NCI-H2196 treated with DMSO at 0.1 percent for 48 hours (cell line): ENCODE data around the gene MAP3K10.
"Not testable (repeated sequence)": the region's sequence is repeated elsewhere in the genome, so short reads cannot be mapped to it uniquely, and the experiment has no call there.

Experiments used
- DNase-seq: peaks from one replicate; lab custom pipeline; 2025; ENCODE audit not compliant: unreplicated experiment; lab: John Stamatoyannopoulos, UW

Gene MAP3K10

DNA sequence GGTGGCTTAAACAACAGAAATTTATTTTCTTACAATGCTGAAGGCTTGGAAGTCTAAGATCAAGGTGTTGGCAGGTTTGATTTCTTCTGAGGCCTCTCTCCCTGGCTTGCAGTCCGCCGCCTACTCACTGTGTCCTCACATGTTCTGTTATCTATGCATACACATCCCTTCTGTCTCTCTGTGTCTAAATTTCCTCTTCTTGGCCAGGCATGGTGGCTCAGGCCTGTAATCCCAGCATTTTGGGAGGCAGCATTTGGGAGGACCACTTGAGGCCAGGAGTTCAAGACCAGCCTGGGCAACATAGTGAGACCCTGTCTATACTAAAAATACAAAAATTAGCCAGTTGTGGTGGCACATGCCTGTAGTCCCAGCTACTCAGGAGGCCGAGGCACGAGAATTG, 19.9 kb upstream of the MAP3K10 start:
- DNase-seq, result not testable (repeated sequence)

DNA sequence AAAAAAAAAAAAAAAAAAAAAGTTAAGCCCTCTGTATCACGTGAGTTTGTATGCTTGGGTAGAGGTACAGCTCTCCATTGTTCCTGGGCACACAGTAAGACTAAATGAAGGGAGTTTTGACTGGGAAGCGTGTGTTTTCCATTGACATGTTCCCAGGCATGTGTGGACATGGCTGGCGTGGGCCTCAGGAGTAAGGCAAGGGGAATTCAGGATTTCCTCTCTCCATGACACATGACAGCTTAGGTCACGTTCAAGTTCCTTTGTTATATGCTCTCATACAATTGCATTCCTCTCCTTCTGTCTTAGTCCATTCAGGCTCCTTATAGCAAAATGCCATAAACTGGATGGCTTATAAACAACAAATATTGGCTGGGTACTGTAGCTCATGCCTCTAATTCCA, 17.1 kb upstream of the MAP3K10 start:
- no peak for DNase-seq

DNA sequence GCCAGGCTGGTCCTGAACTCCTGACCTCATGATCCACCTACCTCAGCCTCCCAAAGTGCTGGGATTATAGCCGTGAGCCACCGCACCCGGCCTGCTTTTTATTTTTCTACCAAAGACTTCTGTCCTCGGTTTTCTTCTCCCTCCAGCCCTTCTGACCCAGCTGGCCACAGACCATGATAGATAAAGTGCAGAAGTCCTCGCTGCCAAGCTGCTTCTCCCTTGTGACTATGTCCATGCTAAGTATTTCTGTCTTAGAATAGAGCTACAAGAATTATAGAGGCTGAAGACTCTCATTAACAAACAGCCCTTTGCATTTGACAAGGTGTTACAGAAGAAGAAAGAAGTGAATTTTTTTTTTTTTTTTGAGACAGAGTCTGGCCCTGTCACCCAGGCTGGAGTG, 15.4 kb upstream of the MAP3K10 start:
- DNase-seq, result no peak

DNA sequence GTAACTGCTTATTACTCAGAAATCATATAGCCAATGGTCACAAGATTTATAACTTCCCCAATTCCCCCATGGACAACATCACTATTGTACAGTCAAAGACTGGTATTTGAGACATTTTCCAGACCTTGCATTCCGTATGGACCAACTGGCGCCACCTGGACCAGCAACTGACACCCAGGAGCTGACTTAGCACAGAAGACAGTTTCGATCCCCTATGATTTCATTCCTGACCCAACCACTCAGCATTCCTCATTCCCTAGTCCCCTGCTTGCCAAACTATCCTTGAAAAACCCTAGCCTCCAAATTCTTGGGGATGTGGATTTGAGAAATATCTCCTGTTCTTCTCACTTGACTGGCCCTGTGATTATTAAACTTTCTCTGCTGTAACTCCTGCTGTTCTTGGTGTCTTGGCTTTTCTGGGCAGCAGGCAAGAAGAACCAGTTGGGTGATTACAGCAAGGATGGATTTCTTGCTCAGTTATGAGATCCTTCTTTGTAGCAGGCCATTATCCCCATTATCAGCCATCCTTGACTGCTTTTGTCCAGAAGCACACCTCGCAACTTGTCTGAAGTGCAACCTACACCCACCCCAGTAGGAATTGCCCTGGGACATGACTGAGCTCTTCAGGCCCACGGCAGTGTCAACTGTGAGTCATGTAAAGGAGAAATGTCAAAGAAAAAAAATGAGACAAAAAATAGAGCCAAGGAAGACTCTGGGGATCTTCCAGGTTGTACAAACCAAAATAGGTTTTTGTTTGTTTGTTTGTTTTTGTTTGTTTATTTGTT, 13.7 kb upstream of the MAP3K10 start:
- DNase-seq, result no peak

DNA sequence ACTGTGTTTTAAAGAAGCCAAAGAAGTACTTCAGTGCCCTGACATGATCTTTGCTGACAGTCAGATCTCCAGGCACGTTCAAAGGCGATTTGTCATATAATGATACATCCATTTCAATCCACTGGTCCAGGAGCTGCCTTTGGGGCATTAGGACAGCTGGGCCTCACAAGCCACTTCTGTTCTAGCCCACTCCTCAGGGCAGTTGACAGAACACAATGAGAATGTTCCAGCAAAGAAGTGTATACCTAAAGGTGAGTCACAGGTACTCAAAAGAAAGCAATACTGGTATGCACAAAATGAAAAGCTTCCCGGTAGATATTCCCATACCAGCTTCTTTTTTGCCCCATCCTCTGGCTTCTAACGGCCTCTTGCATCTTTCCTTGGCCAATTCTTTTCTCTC, 12.5 kb upstream of the MAP3K10 start:
- DNase-seq, result no peak

DNA sequence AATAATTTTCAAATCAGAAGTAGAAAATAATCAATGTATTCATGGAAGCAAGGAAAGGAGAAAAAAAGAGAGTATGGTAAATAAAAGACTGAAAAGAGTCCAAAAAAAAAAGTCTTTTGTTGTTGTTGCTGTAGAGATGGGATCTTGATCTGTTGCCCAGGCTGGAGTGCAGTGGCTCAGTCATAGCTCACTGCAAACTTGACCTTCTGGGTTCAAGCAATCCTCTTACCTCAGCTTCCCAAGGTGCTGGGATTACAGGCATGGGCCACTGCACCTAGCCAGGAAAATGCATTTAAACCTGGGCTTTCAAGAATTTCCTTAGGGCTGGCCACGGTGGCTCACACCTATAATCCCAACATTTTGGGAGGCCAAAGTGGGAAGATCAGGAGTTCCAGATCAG, 7.0 kb upstream of the MAP3K10 start:
- DNase-seq, result no peak

DNA sequence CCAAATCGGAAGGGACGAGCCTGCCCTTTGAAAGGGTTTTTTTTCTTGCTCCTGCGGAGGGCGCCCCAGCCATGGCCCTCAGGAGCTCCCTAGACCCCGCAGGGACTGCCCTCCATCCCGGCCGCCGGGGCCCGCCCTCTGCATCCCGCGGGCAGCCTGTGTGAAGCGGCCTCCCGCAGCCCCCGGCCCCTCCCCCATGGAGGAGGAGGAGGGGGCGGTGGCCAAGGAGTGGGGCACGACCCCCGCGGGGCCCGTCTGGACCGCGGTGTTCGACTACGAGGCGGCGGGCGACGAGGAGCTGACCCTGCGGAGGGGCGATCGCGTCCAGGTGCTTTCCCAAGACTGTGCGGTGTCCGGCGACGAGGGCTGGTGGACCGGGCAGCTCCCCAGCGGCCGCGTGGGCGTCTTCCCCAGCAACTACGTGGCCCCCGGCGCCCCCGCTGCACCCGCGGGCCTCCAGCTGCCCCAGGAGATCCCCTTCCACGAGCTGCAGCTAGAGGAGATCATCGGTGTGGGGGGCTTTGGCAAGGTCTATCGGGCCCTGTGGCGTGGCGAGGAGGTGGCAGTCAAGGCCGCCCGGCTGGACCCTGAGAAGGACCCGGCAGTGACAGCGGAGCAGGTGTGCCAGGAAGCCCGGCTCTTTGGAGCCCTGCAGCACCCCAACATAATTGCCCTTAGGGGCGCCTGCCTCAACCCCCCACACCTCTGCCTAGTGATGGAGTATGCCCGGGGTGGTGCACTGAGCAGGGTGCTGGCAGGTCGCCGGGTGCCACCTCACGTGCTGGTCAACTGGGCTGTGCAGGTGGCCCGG, 815 bp downstream of the MAP3K10 start:
- DNase-seq, result no peak

DNA sequence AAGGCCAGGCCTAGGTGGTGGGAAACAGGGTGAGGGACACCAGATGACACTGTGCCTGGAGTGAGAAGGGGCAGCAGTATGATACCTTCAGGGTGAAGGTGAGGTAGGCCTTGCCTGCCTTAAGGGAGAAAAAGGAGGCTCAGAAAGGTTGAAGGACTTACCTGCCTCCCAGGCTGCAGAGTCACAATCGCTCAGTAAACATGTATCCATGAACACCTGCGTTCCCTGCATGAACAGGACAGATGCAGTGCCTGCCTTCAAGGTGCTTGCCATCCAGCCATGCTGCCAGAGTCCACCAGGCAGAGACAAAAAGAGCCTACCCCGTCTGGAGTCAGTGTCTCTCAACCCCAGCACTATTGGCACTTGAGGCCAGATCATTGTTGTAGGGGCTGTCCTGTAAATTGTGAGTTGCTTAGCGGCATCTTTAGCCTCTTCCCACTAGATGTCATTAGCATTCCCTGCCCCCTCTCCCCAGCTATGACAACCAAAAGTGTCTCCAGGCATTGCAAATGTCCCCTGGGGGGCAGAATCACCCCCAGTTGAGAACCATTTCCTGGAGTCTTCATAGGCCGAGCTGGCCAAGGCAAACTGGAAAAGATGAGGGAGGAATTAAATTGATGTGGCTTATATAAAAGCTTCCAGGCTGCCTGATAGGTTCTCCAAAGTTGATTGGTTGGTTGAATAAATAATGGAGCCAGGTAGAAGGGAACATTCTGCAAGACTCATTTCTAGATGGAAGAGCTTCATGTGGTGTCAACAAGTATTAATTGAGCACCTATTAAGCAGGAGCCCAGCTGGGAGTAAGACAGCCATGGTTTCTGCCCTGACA, 1.7 kb downstream of the MAP3K10 start:
- no peak for DNase-seq

DNA sequence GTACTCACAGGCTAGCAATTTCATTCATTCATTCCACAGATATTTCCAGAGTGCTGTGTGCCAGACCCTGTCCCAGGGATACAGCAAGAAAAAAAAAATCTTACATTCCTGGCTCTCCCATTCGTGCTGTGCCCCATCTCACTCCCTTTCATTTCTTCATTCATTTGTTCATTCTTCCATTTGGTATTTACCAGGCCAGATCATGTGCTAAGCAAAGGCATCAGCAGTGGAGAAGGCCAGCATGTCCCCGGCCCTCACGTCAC, 2.3 kb downstream of the MAP3K10 start:
- no peak for DNase-seq

DNA sequence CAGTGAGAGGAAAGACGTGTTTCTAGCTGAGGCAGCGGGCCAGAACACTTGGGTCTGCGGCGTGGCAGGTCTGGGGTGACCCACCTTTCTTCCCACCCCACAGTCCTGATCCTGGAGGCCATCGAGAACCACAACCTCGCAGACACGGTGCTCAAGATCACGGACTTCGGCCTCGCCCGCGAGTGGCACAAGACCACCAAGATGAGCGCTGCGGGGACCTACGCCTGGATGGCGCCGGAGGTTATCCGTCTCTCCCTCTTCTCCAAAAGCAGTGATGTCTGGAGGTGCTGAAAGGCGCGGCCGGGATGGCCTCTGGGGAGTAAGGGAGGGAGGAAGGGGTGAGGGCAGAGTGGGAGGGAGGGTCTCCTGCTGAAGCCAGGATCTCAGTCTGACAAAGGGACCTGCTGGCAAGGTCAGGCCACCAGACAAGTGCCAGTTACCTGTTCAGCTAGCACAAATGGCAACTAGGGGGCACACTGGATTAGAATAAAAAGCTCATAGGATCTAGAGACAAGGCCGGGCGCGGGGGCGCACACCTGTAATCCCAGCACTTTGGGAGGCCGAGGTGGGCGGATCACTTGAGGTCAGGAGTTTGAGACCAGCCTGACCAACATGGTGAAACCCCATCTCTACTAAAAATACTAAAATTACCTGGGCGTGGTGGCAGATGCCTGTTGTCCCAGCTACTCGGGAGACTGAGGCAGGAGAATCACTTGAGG, 7.2 kb downstream of the MAP3K10 start:
- no peak for DNase-seq

DNA sequence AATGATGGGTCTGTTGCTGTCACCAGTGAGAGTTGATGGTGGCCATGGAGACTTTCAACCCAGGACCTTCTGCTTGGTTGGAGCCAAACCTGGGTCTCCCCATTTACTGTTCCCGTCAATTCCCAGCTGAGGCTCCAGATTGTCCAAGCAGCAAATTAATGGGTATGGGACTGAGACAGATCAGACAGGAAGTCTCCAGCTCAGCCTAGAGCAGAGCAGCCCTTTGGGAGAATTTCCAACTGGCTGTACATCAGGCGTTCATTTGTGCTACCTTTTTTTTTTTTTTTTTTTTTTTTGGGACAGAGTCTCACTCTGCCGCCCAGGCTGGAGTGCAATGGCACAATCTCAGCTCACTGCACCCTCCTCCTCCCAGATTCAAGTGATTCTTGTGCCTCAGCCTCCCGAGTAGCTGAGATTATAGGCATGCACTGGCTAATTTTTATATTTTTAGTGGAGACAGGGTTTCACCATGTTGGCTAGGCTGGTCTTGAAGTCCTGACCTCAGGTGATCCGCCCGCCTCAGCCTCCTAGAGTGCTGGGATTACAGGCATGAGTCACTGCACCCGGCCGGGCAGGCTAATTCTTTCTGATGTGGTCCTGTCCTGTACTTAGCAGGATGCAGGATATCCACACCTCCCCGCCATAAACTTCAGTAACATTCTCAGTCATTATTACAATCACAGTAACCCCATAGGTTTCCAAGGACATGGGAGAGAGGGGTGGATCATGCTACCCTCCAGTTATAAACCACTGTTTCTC, 9.3 kb downstream of the MAP3K10 start:
- DNase-seq, result no peak

DNA sequence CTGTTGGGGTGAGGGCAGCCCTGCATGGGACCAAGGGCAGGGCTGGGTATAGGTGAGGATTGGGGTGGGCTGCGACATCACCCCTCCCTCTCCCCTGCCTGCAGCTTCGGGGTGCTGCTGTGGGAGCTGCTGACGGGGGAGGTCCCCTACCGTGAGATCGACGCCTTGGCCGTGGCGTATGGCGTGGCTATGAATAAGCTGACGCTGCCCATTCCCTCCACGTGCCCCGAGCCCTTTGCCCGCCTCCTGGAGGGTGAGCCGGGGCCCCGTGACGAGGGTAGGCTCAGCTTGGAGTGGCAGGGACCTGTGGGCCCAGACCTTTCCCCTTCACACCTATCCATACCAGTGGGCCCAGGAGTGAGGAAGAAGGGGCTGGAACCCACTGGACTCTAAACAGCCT, 13.2 kb downstream of the MAP3K10 start:
- no peak for DNase-seq

DNA sequence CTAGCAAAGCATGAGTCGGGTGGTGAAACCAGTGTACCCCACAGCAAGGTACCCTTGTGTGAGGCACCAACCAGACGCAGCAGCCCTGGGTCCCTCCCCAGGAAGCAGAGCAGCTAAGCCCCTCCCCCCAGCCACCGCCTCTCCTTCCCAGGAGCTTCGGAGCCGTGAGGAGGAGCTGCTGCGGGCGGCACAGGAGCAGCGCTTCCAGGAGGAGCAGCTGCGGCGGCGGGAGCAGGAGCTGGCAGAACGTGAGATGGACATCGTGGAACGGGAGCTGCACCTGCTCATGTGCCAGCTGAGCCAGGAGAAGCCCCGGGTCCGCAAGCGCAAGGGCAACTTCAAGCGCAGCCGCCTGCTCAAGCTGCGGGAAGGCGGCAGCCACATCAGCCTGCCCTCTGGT, 14.5 kb downstream of the MAP3K10 start:
- no peak for DNase-seq

DNA sequence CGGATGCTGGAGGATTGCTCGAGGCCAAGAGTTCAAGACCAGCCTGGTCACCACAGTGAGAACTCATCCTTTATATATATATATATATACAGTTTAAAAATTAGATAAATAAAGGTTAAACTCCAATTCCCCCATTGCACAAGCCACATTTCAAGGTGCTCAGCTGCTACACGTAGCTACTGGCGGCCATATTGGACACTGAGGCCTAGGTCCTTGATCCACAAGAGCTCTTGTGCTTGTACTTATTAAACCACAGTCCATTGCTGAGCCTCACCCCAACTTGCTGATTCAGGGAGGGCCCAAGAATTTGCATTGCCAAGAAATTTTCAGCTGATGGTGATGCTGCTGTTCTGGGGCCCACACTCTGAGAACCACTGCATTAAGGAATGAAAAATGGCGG, 17.4 kb downstream of the MAP3K10 start:
- DNase-seq, result no peak

DNA sequence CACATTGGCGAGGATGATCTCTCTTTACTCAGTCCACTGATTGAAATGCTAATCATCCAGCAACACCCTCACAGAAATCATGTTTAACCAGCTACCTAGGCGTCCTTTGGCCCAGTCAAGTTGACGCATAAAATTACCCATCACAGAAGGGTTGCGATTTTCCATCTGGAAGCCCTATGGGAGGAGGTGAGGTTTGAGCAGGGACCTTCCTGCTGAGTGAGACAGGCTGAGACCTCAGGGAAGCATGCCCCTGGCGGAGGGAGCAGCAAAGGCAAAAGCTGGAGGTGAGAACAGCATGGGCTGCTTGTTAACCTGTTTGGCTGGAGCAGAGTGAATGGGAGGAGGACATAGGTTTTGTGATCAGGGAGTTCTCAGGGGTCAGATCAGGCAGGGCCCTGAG, 19.7 kb downstream of the MAP3K10 start:
- DNase-seq, result no peak

DNA sequence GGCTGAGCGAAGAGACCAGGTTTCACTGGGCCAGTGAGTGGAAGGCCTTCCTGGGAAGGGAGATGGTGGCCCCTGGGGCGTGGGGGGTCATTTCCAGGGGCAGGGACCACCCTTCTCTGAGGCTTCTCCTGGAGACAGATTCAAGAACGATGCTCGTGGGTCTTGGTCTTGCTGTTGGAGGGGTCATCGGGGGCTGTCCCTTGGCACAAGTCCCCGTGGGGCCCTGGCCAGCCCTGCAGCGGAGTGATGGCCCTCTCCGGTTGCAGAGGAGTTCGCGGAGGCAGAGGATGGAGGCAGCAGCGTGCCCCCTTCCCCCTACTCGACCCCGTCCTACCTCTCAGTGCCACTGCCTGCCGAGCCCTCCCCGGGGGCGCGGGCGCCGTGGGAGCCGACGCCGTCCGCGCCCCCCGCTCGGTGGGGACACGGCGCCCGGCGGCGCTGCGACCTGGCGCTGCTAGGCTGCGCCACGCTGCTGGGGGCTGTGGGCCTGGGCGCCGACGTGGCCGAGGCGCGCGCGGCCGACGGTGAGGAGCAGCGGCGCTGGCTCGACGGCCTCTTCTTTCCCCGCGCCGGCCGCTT, 22.1 kb downstream of the MAP3K10 start:
- DNase-seq, result no peak

DNA sequence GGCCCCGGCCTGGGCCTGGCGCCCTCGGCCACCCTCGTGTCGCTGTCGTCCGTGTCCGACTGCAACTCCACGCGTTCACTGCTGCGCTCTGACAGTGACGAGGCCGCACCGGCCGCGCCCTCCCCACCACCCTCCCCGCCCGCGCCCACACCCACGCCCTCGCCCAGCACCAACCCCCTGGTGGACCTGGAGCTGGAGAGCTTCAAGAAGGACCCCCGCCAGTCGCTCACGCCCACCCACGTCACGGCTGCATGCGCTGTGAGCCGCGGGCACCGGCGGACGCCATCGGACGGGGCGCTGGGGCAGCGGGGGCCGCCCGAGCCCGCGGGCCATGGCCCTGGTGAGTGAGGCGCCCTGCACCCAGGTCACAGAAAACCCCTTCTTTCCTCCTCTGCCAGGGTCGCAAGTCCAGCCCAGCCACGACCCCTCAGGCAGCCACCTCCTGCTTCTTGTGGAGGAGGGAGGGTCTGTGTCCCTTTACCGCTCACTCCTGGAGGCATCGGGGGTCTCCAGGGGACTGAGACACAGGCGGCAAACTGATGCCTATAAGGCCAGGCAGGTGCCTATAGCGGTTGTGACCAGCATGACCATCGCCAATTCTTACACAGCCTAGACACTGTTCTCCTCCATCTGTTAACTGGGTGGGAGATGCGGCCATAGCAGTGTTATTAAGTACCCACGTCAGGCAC, 22.8 kb downstream of the MAP3K10 start:
- DNase-seq, result no peak

DNA sequence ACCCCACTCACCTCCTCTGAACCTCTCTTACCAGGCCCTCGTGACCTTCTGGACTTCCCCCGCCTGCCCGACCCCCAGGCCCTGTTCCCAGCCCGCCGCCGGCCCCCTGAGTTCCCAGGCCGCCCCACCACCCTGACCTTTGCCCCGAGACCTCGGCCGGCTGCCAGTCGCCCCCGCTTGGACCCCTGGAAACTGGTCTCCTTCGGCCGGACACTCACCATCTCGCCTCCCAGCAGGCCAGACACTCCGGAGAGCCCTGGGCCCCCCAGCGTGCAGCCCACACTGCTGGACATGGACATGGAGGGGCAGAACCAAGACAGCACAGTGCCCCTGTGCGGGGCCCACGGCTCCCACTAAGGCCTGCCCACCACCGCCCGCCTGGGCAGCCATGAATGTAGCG, 23.7 kb downstream of the MAP3K10 start:
- no peak for DNase-seq

DNA sequence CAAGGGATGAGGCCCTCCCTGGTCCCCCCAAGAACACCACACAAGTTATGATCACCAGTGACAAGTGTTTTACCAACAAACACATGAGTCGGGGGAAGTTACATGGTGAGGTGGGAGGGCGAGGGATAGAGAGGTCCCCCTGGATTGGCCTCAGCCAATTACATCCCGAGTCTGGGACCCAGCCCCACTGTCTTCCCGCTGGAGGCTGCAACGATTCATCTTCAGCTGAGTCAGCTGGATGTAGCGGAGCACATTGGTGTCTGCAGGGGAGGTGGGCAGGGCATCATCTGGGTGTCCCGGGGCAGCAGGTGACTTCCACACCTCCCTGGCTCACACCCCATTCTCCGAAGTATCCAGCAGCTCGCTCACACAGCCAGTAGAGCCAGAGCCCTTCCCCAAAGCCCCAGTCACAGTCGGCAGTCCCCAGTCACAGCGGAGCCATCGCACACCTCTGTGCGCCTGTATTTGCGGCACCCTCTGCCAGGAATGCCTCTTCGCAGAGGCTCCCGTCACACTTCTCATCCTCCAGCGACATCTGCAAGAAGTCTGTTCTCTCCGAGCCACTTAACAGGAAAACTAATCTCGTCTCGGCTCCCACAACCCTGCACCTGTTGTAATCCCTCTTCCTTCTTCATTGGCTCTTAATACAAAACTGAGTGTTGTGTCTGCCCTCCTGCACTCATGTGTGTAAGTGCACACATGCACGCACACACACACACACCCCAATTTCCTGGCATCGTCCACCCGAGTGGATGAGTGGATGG, 25.0 kb downstream of the MAP3K10 start:
- no peak for DNase-seq
